GM21390 (cell line): ENCODE data around the gene THUMPD2.

ENCODE experiments used
- ATAC-seq: cut with Tn5 transposase; IDR thresholded peaks from one replicate; pipeline ENCODE4 v1.9.1; 2021; ENCODE audit not compliant: unreplicated experiment

THUMPD2 gene

DNA sequence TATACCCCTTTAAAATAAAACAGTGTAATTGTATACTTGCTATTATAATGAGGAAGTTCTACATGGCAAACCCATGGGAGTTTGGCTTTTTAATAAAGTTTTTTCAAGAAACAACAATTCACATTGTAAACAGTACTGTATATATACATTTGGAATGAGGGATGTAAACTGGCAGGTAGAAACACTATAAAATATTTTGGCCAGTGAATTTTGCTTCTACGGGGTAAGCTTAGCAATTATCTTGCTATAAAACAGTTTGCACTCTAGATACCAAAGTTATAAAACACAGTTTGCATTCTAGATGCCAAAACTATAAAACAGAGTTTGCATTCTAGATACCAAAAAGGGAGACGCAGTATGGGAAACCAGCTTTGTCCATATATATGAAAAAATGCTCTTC, 16.6 kb downstream of the THUMPD2 start:
- ATAC-seq: no peak

DNA sequence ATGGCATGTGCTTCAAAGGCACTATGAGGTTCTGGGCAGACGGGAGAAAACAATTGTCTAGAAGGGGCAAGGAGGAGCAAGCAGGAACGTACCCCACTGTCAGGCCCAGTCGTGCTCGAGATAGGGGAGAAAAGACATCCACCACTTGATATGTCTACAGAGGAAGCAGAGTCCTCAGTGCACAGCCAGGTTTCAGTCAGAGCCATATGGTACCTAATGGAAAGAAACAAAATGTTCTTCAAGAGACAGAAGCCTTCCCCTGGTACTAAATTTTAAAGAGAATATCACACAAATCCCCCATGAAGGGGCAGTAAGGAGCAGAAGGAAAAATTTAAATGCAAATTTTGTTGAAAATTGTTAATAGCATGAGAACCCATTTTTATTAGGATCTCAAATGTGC, 21.9 kb downstream of the THUMPD2 start:
- no peak for ATAC-seq

DNA sequence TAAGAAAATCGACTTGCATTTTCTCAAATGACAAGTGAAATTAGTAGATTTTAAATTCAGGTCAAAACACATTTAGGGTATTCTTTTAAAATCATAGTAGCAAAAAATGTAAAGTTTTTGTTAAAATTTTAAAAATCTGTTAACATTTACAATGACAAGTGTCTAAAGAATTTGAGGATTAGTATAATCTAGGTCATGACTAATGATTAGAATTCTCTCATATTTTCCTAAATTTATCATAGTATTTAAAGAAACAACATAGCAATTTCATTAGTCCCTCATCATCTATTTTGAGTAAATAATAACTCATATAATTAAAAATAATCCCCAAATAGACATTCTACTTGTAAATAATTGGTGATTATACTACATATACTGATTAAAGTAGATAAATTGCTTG, 23.6 kb downstream of the THUMPD2 start:
- no peak for ATAC-seq

DNA sequence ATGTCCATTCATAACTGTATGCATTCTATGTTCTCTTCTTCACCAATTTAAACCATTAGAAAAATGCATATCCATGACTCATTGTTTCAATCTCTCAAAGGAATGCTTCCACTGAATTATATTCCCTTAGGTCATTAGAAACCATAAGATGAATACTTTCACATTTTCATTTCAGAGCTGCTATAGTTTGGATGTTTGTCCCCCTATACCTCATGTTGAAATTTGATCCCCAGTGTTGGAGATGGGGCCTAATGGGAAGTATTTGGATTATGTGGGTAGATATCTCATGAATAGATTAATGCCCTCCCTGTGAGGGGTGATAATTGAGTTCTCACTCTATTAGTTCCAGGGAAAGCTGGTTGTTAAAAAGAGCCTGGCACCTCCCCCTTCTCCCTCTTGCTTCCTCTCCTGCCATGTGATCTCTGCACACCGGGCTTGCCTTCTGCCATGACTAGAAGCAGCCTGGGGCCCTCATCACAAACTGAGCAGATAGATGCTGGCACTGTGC, 35.7 kb downstream of the THUMPD2 start:
- no peak for ATAC-seq

DNA sequence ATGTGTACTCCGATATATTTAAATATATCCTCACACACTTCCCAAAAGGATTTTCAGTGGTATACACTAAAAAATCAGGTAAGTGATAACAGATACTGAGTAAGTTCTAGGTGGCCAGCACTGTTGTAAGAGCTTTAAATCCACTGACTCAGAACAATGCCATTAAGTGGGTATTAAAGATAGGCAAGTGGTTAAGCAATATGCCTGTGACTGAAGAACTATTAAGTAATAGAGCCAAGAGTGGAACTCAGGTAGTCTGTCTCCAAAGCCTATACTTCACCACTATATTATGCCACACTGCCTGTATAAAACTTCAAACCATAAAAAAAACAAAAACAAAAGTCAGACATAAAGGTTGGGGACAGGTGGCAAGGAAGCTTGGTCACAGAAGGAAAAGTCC, 37.2 kb downstream of the THUMPD2 start:
- ATAC-seq: no peak

DNA sequence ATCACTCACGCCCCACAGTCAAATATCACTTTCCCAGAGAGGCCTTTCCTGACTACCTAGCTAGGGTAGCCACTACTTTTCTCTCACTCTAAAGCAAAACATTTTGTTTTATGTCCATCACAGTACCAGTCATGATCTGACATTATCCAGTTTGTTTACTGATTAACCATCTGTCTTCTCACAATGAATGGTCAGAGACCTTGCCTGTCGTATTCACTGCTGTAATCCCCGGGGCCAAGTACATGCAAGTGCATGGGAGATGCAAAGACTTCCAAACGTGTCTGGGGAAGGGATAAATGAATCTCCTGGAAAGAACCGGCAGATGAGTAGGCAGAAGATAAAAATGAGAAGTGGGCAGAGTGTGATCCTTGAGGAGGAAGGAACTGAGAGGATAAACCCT, 39.7 kb downstream of the THUMPD2 start:
- no peak for ATAC-seq

DNA sequence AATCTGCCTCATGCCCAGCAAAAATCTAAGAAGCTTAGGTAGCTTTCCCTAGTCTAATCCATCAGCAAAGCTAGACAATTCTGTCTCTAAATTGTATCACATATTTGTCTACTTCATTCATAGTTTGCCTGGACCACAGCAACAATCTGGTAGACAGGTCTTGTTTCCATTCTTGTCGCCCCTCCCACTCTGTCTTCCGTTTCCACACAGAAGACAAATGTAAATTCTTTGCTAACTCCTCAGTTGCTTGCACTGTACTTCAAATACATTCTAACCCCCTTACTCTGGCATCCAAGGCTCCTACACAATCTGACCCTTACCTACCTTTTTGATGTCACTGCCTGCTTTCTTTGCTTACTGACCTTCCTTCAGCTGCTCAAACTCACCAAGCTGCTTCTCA, 40.1 kb downstream of the THUMPD2 start:
- no peak for ATAC-seq

DNA sequence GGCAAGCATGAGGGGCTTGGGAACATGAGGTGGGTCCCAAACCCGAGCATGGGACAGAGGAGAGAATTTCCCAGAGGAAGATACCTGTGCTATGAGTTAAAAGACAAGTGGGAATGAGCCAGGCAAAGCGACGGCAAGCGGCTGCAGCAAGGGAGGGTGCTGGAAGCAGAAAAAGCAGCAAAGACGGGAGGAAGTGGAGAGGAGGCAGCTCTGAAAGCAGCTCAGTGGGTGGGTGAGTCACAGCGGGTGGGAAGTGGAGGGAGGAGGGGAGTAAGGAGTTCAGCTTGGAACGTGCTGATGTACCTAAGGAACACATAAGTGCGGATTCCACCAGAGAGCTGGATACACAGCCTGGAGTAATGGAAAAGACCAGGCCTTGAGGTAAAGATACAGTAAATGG, 41.4 kb downstream of the THUMPD2 start:
- ATAC-seq: no peak

DNA sequence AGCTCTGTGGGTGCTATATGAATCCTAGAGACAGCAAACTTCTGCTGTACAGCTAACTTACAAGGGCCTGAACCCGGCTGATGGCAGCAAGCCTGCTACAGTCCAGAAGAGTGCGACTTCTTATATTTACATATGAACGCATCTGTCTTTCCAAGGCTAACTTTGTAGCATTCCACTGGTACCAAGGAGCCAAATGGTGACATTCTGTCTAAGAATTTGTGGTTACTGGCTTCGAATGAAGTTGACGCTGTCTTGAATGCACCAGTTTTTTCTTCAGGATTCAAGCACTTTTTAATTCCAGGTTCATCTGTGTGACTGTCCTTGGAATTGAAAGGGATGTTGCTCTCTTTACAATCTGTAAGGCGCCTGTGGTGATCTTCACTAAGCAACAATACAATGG, 42.4 kb downstream of the THUMPD2 start:
- ATAC-seq: no peak

DNA sequence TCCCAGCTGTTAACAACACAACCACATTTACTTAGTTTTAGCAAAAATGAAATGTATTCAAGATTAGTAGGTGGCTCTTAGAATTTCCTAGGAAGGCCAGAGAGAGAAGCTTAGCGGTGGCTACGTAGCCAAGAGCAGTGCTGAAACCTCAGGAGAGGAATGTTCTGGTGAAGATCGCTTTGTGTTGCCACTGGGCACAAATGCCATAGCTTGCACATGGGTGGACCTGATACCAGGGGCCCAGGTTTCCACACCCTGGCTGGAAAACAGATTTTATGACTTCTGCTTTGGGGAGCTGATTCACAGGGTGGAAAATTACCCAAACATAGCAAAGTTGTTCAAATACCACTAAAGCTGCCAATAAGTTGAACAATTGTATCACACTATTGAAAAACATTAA, 43.4 kb downstream of the THUMPD2 start:
- no peak for ATAC-seq

DNA sequence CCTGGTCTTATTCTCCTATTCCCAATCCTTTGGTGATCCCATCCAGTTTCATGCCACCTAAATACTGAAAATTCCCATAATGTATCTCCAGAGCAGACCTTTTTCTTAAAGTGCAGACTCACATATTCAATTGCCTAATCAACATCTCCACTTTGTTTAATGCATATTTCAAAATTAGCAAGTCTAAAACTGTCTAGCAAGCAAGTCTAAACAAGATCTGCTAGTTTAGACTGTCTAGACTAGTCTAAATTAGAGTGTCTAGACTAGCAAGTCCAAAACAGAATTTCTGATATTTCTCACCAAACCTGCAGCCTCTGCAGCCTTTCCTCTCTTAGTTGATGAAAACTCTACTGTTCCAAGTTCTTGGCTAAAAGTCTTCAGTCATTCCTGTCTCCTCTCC, 44.6 kb downstream of the THUMPD2 start:
- ATAC-seq: no peak

DNA sequence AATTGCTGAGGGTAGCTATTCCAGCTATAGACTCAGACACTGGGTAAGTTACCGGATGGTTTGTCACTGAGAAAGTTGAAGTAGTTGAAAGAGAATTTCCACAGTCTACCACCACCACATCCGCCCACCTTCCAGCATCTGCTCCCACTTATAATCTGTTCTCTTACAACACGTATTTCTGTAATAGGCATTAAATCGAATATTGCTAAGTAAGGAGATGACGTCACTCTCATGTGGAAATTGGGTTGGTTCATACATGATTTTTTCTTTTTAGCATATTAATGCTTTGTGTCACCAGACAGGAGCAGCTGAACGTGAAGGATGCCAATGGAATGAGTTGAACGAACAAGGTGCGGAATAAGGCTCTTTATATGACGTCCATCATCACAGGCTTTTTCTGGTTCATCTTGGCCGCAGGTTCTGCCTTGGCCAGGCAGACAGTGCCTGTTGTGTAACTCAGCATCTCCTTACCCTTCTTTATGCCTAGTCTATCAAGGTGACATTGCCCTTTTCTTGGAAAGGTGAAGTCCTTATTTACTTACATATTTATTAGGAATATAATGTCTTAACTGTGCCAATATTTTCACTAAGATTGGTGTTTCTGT, 45.9 kb downstream of the THUMPD2 start:
- no peak for ATAC-seq

DNA sequence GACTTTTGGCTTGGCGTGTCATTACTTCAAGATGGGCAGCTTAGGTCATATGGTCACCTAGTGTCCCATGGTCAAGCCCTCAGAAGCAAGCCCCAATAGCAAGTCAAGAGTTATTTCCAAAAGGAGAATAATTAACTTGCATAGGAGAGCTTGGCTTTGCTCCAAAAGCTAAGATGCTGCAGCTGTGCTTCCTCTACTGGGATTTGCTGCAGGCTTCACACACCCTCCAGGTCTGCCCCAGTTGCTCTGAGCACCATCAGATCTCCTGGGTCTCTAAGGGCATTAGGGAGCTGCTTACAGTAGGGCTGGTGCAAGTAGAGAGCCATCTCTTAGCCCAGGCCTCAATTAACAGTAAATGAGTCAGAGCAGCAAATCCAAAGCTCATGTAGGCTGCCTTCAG, 46.6 kb downstream of the THUMPD2 start:
- no peak for ATAC-seq

DNA sequence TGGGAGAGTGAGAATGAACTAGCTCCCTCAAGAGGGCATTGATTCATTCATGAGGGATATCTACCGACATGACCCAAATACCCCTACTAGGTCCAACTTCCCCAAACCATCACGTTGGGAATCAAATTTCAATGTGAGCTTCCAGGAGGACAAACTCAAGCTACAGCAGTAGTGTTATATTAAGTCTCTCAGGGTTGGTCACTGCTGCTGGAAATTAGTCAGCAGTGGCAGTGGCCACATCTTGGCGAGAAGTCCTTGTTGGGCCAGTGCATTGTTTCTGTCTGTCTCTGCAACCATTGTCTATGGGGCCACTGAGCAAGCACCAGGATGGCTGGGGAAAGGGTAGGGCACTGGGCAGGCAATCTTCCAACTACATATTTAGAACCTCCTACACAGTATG, 47.5 kb downstream of the THUMPD2 start:
- ATAC-seq: no peak

DNA sequence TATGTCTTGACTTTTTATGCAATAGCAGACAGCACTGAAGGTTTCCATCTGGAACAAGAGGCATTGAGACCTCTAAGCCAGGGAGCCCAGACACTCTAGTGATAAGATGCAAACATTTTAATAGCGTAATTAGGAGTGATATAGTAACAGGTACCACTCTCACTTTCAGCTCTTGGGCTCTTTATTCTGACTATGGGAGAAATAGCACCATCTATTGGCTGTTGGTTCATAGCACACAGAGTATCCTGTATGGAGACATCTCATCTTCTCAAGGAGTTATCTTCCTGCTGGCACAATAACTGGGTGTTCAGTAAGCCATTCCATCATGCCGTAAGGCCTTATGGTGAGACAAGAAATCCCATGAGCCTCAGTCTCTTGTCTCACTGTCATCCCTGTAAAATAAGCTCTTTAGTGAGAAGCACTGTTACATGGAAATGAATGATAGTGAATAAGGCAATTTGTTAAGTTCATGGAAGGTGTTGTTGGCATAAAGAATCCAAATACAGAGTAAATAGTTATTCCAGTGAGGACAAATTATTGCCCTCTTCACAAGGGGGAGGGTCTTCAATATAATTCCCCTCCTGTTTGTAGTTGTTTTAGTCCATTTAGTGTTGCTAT, 48.3 kb downstream of the THUMPD2 start:
- ATAC-seq: no peak

DNA sequence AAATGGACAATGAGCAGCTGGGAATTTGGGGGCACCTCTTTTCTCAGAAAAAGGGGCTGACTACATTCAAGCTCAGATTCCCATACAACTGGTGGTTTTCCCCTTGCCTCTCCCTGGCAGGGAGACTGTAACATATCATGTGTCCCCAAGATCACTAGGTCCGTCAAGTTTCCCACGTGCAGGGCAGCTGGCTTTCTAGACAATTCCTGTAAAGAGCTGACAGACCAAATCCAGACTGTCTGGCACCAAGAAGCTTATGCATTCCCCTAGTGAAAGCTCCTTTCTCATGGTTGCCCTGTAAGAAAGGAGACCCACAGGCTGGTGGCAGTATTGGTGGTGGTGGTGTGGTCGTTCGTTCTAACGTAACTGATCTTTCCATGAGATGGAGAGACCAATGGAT, 48.8 kb downstream of the THUMPD2 start:
- no peak for ATAC-seq

DNA sequence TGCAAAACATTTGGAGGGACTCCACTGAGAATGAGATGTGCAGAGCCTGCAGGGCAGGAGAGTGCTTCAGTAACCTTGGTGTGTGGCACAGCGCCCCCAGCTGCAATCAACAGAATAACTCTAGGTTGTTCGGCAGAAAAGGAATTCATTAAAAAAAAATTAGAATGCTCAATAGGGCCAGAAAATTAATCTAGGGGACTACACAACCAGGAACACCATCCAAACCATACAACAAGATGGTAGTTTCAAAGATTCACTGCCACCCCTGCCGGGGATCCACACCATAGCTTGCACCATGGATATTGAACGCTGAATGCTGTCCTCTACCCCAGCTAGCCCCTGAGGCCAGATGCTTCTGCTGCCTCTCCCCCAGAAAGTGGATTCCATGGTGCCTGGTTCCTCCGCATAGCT, 50.1 kb downstream of the THUMPD2 start:
- peak; percentile 53 for ATAC-seq

DNA sequence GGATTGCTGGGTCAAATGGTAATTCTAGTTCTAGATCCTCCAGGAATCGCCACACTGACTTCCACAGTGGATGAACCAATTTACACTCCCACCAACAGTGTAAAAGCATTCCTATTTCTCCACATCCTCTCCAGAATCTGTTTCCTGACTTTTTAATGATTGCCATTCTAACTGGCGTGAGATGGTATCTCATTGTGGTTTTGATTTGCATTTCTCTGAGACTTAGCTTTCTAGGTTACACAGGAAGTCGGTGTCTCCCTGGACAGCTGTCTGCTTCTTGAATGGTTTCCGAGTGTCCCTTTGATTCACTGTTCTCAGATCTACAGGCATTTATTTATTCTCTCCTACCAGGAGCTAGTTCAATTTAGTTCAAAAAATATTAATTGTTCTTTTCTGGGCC, 51.0 kb downstream of the THUMPD2 start:
- peak; percentile 44 for ATAC-seq

DNA sequence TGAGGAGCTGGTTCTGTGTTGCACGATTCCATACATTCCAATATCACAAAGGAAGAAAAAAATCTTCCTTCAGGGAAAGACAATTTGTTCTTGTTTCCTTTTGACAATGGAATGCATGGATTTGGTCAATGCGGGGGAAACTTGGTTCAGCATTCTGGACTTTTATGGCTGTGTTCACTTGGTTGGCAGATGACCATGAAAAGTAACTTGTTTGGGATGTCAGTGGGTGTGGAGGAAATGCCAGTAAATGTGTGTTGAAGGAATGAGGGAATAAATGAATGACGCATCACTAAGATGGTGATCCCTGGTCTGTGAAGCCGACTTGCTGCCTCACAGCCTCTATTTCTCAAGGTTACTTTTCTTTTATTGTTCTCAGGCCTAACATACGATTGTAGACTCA, 53.7 kb downstream of the THUMPD2 start:
- no peak for ATAC-seq

DNA sequence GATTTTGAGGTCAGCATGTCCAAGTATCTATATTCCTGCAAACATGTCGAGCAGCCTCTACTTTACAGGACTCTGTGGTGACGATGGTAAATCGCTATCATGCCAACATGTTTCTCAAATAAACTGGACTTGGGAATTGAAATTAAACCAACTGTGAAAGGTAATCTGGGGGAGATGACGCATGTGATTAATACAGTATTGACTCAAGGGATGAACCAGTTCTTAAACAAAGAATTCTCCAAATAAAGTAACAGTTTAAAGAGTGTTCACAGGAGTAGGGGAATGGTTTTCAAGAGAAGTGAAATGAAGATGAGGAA, 54.3 kb downstream of the THUMPD2 start:
- ATAC-seq: no peak

DNA sequence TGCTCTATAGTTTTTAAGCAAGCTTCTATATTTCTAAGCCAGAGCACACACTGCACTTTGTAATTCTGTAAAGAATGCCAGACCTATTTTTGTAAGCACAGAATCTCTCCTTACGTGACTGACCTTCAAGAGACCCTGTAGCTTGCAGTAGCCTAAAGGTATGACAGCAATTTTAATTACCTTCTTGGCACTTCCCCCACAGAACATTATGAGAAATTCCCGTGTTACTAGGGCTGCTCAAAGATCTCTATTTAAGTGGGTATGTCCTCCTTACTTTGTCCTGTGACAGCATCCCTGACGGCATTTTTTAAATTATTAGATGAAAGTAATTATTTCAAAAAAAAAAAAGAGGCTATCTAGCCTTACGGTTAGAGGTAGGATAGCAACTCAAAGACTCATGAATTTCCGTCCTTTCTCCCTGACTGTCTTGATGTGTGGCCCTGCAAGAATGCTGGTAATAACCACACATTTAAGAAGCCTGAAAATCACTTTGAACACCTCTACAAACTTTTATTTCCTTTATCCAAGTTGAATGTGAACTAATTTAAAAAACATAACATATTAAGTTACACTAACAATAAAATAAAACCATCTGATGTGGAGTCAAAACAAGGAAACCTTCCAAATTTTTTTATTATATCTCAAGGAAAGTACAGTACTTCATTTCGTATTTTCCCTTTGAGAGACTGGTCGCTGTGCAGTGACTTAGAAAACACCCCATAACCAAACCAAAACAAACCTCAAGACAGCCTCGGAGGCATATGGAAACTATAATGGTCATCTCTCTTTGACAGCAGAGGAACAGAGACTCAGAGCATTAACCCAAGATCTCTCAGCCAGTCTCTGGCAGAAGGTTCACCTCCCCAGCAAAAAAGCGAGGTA, 54.9 kb downstream of the THUMPD2 start:
- no peak for ATAC-seq

DNA sequence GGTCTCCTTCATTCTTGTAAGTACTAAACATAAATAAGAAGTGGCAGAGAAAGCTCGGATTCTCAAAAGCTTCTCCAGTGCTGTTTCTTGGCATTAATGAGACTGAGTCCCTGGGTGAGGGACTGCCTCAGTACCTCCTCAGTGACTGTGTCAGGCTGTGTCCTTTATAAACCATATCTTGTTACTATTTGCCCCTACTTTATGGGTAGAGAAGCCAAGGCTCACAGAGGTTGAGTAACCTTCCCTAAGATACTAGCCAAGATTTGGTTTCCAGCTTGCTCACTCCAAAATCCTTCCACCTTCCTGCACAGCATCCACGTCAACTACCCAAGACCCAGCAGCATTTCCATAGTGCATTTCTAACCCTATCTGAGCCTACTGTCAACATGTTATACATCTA, 55.6 kb downstream of the THUMPD2 start:
- ATAC-seq: no peak
